B cell (primary cell): ENCODE data around the gene GYPC. TPM values are rescaled to one million over a fixed set of nuclear protein-coding genes. Genes with fewer than 3 reads are reported as not detected.
A peak's percentile ranks its signal among the peaks of the same experiment; 100 is the strongest.

Experiments used
- ATAC-seq: fragments of 200-7000 bp; cut with Tn5 transposase; one replicate; pipeline ENCODE4 v1.10.0; 2021; ENCODE audit warnings: low read depth, mild to moderate bottlenecking, moderate number of reproducible peaks, moderate library complexity
- CTCF ChIA-PET: fragments of 350-600 bp; sonication (Branson Sonifier 250); formaldehyde crosslinking; loops from one replicate; lab custom pipeline; 2021; ENCODE audit warnings: antibody characterized with exemption, inconsistent platforms; lab: Charles Lee
- POLR2A ChIA-PET: fragments of 350-600 bp; sonication (Branson Sonifier 250); formaldehyde crosslinking; loops from one replicate; lab custom pipeline; 2021; ENCODE audit warnings: antibody characterized with exemption; lab: Charles Lee
- DNase-seq: peaks from one replicate; pipeline ENCODE4 v3.0.0; 2013
- H2AFZ ChIP-seq: 2 replicates; pipeline ENCODE4 v1.6.1; 2012; ENCODE audit warnings: mild to moderate bottlenecking, low read depth, low read length; ENCODE audit not compliant: insufficient read depth, poor library complexity, severe bottlenecking
- H3K27ac ChIP-seq, 2 donors: 1 replicate in 1 of 2; 2 replicates in 1 of 2; pipeline ENCODE4 v1.5.1; 2012 to 2013; ENCODE audit warnings: low read length in 2 of 2, mild to moderate bottlenecking in 2 of 2, moderate library complexity in 1 of 2
- H3K27me3 ChIP-seq, 4 experiments: fragments of 200-600 bp in 1 of 4; sonication (generic) in 1 of 4; replicated peaks in 1 of 4; 1 replicate in 2 of 4; 2 replicates in 2 of 4; pipeline versions ENCODE4 v1.6.1 to v1.7.0; 2013 to 2016; ENCODE audit warnings: low read length in 3 of 4, mild to moderate bottlenecking in 2 of 4, mixed read lengths in 1 of 4, moderate library complexity in 1 of 4; ENCODE audit not compliant: insufficient read depth in 4 of 4, control insufficient read depth in 3 of 4; ENCODE audit errors: control extremely low read depth in 1 of 4
- H3K36me3 ChIP-seq, 2 experiments: replicated peaks in 1 of 2; 1 replicate in 1 of 2; 2 replicates in 1 of 2; pipeline versions ENCODE4 v1.6.1 to v1.7.1; 2013; ENCODE audit warnings: low read length in 1 of 2; ENCODE audit not compliant: insufficient read depth in 2 of 2, control insufficient read depth in 1 of 2; ENCODE audit errors: control extremely low read depth in 1 of 2, extremely low read depth in 1 of 2
- H3K4me1 ChIP-seq, 2 donors: fragments of 200-600 bp in 1 of 2; sonication (generic) in 1 of 2; 1 replicate in 1 of 2; 2 replicates in 1 of 2; pipeline versions ENCODE4 v1.5.1 to v1.6.1; 2013 to 2017; ENCODE audit warnings: low read length in 2 of 2; ENCODE audit not compliant: control insufficient read depth in 2 of 2, insufficient read depth in 2 of 2
- H3K4me2 ChIP-seq: replicated peaks from 2 replicates; pipeline ENCODE3; 2012; ENCODE audit warnings: mild to moderate bottlenecking, low read depth, low read length; ENCODE audit not compliant: poor library complexity, severe bottlenecking
- H3K4me3 ChIP-seq, 5 experiments: fragments of 200-600 bp in 1 of 5; sonication (generic) in 1 of 5; 1 replicate in 3 of 5; 2 replicates in 2 of 5; pipeline versions ENCODE4 v1.5.1 to v1.7.0; 2011 to 2016; ENCODE audit warnings: low read length in 4 of 5, mild to moderate bottlenecking in 4 of 5, low read depth in 2 of 5, control low read depth in 1 of 5, moderate library complexity in 1 of 5; ENCODE audit not compliant: insufficient read depth in 1 of 5; ENCODE audit errors: control extremely low read depth in 1 of 5, extremely low read depth in 1 of 5
- H3K79me2 ChIP-seq: fragments of 200-600 bp; sonication (generic); one replicate; pipeline ENCODE4 v1.6.0; 2016; ENCODE audit warnings: low read length; ENCODE audit not compliant: control insufficient read depth, insufficient read depth
- H3K9ac ChIP-seq: fragments of 200-600 bp; sonication (generic); 2 replicates; pipeline ENCODE4 v1.6.1; 2017; ENCODE audit warnings: mild to moderate bottlenecking, low read length, moderate library complexity
- H3K9me3 ChIP-seq, 3 donors: one replicate each; pipeline versions ENCODE4 v1.6.1 to v1.7.1; 2013; ENCODE audit warnings: low read length in 2 of 3; ENCODE audit not compliant: control insufficient read depth in 2 of 3, insufficient read depth in 1 of 3; ENCODE audit errors: control extremely low read depth in 1 of 3
- H4K20me1 ChIP-seq: 2 replicates; pipeline ENCODE4 v1.6.0; 2012; ENCODE audit warnings: mild to moderate bottlenecking, low read length; ENCODE audit not compliant: insufficient read depth, control insufficient read depth, poor library complexity, severe bottlenecking
- H3K27ac Mint-ChIP-seq: one replicate; pipeline ENCODE4 v1.8.0; 2021; ENCODE audit warnings: mixed read lengths
- H3K27me3 Mint-ChIP-seq: one replicate; pipeline ENCODE4 v1.8.0; 2021; ENCODE audit warnings: mixed read lengths
- H3K4me1 Mint-ChIP-seq: one replicate; pipeline ENCODE4 v1.8.0; 2021; ENCODE audit warnings: mixed read lengths
- H3K4me3 Mint-ChIP-seq: one replicate; pipeline ENCODE4 v1.8.0; 2021; ENCODE audit warnings: mixed read lengths
- H3K9me3 Mint-ChIP-seq: one replicate; pipeline ENCODE4 v1.8.0; 2022; ENCODE audit warnings: mixed read lengths; ENCODE audit not compliant: insufficient read depth
- CTCF ChIP-seq: fragments of 200-600 bp; IDR thresholded peaks from one replicate; pipeline ENCODE4 v1.8.0; 2022; ENCODE audit warnings: antibody characterized with exemption, mild to moderate bottlenecking
- EZH2 ChIP-seq: IDR thresholded peaks from 2 replicates; pipeline ENCODE4 v1.6.1; 2012; ENCODE audit warnings: borderline replicate concordance, low read depth, mild to moderate bottlenecking, moderate library complexity, low read length; ENCODE audit not compliant: insufficient read depth, poor library complexity, severe bottlenecking
- WGBS: methylation state at CpG from one replicate; pipeline ENCODE4 v1.1.5; 2013; ENCODE audit warnings: missing lambda C conversion rate; ENCODE audit not compliant: insufficient coverage; 5-methylcytosine and 5-hydroxymethylcytosine counted together
- intact Hi-C: fragments of 100-400 bp; cut with micrococcal nuclease; formaldehyde crosslinking; loops from one replicate; pipeline ENCODE4 v1.10.0; 2022
- polyA plus RNA-seq: library from polyadenylated mRNA; depleted of rRNA; stranded (reverse); fragments of >200 nt; gene quantifications from 2 replicates; pipeline ENCODE4 v1.2.3, GENCODE V29; 2012
- total RNA-seq, 2 donors: library from RNA; stranded (reverse); fragments of 120-200 nt in 1 of 2; gene quantifications; 1 replicate in 1 of 2; 2 replicates in 1 of 2; pipeline versions ENCODE4 v1.2.3 to v1.2.4, GENCODE V29; 2013 to 2022

Gene GYPC
- total and polyA plus RNA-seq, 2 donors (not counting 1 experiment from before 2014, with no cell fraction given), result 48.8 to 111 TPM

DNA sequence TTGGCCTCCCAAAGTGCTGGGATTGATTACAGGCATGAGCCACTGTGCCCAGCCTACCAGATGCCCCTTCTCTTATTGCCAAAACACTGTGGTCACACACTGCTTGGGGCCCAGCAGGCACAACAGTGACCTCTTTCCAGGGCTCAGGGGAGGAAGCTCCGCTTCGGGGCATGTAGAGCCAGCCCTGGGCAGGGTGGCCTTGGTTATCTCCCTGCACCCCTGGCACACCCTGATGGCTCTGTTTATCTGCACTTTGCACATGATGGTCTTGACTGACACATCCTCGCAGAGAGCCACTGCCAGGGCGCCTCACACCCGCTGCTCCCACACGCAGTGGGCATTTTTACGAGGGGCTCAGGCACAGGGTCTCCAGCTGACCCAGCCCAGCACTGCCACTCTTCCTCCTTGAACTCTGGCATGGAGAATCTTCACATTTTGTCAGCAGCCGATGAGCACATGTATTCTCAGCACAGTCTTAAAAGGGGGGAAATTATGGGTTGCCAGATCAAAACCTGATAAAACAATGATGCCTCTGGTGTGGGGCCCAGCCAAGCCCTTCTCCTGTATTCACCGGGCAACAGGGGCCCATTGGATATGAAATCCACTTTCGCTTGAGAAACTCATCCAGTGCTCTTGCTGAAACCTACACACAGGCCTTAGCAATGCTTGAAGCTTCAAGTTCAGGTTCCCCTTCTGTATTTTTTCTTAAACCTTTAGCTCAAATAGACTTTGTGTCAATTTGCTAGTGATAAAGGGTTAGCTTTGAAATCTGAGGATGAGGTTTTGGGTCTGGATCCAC is 5.9 kb downstream of the GYPC start:
- no peaks in the 10 kb centered on the region for H3K27me3 Mint-ChIP-seq
- peak overlapping the region; percentile 2 for H3K9ac ChIP-seq
- H3K36me3 ChIP-seq, result peaks cover 0 to 9% of the 10 kb centered on the region in 2 experiments
- H3K27ac ChIP-seq, result peak overlapping the region in 1 of 2 donors; percentile 63
- peak overlapping the region; percentile 53 for H3K4me3 Mint-ChIP-seq
- H3K4me2 ChIP-seq, result peak overlapping the region; percentile 33
- H3K9me3 Mint-ChIP-seq, result no peaks in the 10 kb centered on the region
- POLR2A ChIA-PET, result no interaction called here
- H3K27me3 ChIP-seq, result no peaks in the 10 kb centered on the region
- ATAC-seq, result no peak
- intact Hi-C loops, result no loop called here
- H3K79me2 ChIP-seq, result peaks cover 99% of the 10 kb centered on the region
- CTCF ChIA-PET, result interaction anchor here (2.6 kb wide), 1 partner anchor 134 kb away, joined by 8 read pairs; no protein-coding TSS in a partner anchor
- H4K20me1 ChIP-seq, result no peaks in the 10 kb centered on the region
- WGBS, result 95% methylated on average over 9 of the region's 10 CpGs
- H3K9me3 ChIP-seq, result no peaks in the 10 kb centered on the region
- peaks cover 70 to 82% of the 10 kb centered on the region in 2 donors for H3K4me1 ChIP-seq
- H2AFZ ChIP-seq, result no peak overlapping the region
- peak overlapping the region; percentile 87 for H3K27ac Mint-ChIP-seq
- peaks cover 86% of the 10 kb centered on the region for H3K4me1 Mint-ChIP-seq
- TF ChIP-seq CTCF, result no peak
- TF ChIP-seq EZH2, result no peak
- H3K4me3 ChIP-seq, result no peak overlapping the region
- no peak for DNase-seq

DNA sequence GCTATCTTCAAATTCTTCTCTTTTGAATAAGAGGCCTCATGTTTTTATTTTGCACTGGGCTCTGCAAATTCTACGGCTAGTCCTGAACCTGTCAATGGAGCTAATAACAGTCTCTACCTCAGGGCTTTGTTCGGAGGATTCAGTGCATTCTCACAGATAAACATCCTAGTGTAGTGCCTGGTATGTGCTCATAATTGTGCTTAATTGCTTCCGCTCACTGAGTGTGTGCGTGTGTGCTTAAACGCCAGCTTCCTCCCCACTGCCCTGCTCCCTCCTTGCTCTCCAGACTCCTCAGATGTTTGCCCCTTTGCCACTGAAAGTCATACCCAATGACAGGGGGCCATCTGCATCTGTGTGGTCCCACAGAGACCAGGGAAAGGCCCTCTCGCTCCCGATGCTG is 6.7 kb downstream of the GYPC start:
- H3K9me3 Mint-ChIP-seq, result no peaks in the 10 kb centered on the region
- WGBS, result 53% methylated on average over 2 of the region's 7 CpGs
- H3K27me3 ChIP-seq, result no peaks in the 10 kb centered on the region
- H3K27ac Mint-ChIP-seq, result peak overlapping the region; percentile 87
- POLR2A ChIA-PET, result no interaction called here
- intact Hi-C loops, result no loop called here
- peaks cover 0 to 9% of the 10 kb centered on the region in 2 experiments for H3K36me3 ChIP-seq
- H3K4me2 ChIP-seq, result peak overlapping the region; percentile 33
- no peaks in the 10 kb centered on the region for H3K27me3 Mint-ChIP-seq
- TF ChIP-seq CTCF, result no peak
- TF ChIP-seq EZH2, result no peak
- H4K20me1 ChIP-seq, result no peaks in the 10 kb centered on the region
- H3K4me1 ChIP-seq, result peaks cover 65 to 75% of the 10 kb centered on the region in 2 donors
- H3K9me3 ChIP-seq, result no peaks in the 10 kb centered on the region
- H3K9ac ChIP-seq, result peak overlapping the region; percentile 2
- H3K27ac ChIP-seq, result peak overlapping the region in 1 of 2 donors; percentile 63
- no peak for ATAC-seq
- H3K4me1 Mint-ChIP-seq, result peaks cover 82% of the 10 kb centered on the region
- no peak for DNase-seq
- H3K4me3 ChIP-seq, result no peak overlapping the region
- CTCF ChIA-PET, result interaction anchor here (2.6 kb wide), 1 partner anchor 134 kb away, joined by 8 read pairs; no protein-coding TSS in a partner anchor
- H3K4me3 Mint-ChIP-seq, result peak overlapping the region; percentile 53
- H2AFZ ChIP-seq, result no peak overlapping the region
- peaks cover 99% of the 10 kb centered on the region for H3K79me2 ChIP-seq
